Measurements from ENCODE around the gene ACVR1B.

Gene ACVR1B

DNA sequence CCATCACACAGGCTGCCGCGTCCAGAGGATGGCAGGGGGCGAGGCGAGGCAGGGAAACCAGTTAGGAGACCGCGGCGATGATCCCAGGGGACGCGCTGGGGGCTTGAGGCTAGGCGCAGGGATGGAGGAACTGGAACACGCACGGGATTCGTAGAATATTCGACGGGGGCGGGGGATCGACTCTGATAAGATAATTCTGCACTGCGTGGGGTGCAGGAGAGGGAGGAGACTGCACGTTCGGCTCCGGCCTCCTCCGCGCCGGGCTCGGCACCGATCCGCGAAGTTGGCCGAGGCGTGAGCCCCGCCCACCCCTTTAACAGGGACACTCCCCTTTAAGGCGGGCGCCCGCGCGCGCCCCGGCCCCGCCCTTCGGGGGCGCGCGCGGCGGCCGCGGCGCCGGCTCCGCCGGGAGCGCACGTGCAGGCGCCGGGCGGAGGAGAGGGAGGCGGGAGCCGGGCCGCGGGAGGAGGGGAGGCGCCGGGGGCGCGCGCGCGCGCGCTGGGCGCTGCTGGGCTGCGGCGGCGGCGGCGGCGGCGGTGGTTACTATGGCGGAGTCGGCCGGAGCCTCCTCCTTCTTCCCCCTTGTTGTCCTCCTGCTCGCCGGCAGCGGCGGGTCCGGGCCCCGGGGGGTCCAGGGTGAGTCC is at the start of gene ACVR1B:
Gene ACVR1B (plus strand): TSS at position 501 of the 644 bp plus-strand sequence. CDS start 45 bp downstream, at position 546.
- DNase-seq: peak; percentile 22

DNA sequence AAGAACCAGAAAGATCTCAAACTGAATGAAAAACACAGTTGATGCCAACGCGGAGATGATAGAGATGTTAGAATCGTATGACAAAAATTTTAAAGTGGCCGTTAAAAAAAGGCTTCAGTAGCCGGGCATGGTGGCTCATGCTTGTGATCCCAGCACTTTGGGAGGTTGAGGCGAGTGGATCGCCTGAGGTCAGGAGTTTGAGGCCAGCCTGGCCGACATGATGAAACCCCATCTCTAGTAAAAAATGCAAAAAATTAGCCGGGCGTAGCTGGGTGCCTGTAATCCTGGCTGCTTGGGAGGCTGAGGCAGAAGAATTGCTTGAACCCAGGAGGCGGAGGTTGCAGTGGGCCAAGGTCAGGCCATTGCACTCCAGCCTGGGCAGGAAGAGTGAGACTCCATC is 49.6 kb upstream of the ACVR1B start:
- DNase-seq: no peak

DNA sequence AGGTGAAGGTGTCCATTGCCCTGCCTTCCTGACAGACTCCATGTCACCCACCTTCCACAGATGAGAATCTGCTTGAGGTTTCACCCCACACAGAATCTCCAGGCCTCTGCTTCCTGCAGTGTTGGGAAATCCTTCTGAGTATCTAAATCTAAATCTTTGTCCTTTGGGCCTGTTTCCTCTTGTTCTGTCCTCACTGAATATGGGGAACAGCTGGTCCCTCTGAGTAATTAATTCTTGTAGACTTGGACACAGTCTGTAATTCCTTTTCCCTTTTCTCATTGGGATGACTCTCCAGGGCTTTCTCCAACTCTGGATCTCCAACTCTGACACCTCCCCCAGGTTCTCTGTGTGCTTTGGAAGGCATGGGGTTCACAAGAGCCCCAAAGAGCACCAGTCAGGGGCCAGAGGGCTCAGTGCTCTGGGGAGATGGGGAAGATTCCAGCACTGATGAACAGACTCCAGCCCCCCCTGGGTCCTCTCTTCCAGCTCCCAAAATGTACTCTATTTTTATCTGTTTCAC is 46.5 kb upstream of the ACVR1B start:
- peak; percentile 12 for DNase-seq

DNA sequence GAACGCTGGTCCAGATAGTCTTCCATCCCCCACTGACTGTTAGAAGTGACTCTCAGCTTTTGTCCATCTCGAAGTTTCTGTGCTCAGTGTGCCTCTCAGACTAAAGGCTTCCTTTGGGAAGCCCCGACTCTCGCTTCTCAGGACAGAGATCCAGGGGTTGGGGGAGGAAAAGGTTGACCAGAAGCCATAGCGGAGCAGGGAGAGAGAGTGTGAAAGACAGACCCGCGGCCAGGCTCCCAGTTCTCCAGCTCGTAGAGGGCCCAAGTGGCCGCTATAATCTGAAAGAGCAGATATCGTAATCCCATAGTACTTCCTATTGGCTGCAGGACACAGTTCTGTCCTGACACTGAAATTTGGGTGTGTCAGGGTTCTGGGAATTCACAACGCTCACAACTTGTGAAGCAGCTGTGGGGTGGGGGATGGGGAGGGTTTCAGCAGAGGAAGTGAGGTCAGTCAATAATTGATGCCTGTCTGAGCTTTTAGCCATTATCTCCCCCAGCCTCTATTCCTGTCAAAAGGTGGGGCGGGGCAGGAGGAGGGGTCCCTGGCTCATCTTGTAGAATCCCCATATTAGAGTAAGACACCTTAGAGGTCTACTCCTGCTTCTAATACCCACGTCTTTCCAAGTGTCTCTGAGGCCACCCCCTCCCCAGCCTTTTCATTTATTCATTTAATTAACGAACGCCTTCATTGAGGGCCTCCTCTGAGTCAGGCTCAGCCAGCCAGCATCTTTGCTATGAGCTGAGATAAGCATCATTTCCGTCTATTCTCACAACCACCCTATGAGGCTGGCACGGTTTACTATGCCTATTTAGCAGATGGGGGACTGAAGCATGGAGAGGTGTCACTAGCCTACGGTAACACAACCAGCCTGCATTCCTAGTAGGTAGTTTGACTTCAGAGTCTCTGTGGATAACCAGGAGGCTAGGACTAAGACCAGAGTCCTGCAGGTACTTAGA is 45.7 kb upstream of the ACVR1B start:
- DNase-seq: no peak

DNA sequence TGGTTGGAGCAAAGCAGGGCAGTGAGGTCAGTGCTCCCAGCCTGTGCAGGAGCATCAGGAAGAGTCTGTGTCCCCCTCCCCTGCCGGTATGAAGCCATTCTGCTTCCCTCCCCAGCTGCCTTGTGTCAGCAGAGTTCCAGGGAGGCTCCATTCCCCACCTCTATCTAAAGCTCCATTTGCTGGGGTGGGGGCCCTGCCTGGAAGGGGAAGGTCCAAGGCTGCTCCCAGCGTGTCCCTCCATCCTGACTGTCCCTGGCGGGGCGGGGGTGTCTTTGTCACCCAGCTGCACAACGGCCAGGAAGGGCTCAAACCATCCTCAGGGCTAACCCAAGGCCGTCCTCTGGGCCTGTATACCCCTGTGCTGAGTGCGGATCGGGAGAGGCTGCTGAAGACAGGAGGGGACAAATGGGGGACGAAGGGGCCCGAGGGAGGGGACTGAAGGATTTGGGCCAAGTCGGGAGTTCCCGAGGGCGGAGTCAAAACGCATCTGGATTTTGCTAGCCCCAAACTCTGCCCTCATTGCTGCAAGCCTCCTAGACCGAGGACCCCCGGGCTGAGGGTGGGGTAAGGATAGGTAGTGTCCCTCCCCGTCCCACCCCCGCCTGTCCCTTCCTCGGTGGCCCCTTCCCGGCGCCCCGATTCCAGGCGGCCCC is 44.9 kb upstream of the ACVR1B start:
- DNase-seq: no peak

DNA sequence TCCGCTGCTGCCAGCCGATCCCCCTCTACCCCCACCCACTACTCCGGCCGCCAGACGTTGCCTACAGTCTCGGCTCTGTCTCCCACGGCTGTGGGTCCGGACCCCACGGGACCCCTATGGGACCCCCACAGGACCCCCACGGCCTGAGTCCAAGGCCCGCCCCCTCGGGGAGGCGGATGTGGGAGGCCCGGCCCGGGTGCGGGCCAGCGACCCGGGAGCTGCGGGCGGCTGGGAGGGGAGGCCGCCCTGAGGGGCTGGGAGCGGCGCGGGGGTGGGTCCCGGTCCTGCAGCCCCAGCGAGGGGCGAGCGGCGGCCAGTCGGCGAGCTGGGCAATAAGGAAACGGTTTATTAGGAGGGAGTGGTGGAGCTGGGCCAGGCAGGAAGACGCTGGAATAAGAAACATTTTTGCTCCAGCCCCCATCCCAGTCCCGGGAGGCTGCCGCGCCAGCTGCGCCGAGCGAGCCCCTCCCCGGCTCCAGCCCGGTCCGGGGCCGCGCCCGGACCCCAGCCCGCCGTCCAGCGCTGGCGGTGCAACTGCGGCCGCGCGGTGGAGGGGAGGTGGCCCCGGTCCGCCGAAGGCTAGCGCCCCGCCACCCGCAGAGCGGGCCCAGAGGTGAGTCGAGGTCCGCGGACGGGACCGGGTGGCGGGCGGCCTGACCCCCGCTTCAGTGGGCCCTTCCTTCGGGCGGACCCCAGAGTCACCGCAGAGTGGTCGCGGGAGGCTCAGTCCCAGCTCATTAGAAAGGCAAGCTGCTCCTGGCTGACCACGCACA is 44.2 kb upstream of the ACVR1B start, which contains the start of gene ACVRL1:
Gene ACVRL1 (plus strand): TSS at position 422 of the 773 bp plus-strand sequence. CDS start 4,971 bp downstream, outside the sequence.
- no peak for DNase-seq

DNA sequence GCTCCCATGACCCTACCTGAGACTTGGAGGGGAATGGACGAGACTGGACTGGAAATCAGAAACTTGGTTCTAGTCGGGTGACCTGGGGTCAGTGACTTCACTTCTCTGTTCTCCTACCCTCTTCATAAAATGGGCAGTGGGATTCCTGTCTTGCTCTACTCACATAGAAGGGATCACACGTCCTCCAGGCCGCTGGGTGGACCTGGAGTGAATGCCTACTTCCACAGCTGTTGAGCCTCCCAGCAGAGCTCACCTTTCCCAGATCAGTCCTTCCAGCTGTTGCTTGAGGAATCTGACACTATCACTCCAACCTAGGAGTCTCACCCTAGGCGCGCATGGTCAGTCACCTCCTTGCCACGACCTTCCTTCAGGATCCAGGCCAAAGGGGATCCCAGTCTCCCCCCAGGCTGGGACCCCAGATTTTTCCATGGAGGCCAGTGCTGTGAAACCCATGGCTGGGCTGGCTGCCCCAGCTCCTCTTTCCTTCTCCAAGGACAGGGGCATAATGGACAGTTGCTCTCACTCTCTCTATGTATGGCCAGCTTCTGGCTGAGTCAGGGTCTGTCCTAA is 43.6 kb upstream of the ACVR1B start:
- no peak for DNase-seq

DNA sequence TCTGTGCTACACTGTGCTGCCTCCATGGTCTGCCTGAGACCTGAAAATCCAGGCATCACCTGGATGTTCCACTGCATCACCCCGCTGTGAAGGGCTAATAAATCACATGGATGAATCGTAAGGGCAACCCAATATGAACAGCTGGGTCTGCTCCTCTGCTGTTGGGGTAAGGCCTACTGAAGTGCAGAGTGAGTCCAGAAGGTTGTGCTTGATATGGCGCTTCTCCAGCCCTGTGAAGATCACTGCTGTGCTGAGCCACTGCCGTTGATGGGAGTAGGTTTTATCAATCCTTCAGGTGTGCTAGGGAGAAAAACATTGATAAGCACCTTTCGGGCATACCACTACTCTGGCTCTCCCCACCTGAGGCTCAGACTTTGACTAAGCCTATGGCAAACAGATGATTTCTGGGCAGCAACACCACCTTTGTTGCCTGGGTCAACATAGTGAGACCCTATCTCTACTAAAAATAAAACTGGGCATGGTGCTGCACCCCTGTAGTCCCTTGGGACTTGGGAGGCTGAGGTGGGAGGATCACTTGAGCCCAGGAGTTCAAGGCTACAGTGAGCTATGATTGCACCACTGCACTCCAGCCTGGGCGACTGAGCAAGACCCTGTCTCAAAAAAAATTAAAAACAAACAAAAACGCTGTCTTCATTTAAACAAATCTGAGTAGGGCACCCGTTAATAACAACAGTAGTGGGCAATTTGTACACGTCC is 42.5 kb upstream of the ACVR1B start:
- DNase-seq: no peak

DNA sequence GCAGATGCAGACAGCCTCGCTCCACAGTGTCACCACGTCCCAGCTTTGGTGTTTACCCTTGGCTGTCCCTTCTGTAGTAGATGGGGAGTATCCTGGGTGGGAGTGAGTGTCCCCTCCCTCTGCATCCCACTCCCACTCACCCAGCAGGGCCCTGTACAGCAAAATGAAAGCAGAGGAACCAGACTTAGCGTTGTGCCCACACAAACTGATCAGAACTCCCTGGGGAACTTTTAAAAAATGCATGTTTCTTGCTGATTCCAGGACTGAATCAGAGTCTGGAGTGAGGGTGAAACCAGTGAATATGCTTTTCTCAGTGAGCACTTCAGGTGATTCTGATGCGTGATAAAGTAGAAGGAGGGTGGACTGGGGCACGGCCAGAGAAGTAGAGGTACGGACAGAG is 41.3 kb upstream of the ACVR1B start:
- DNase-seq: no peak

DNA sequence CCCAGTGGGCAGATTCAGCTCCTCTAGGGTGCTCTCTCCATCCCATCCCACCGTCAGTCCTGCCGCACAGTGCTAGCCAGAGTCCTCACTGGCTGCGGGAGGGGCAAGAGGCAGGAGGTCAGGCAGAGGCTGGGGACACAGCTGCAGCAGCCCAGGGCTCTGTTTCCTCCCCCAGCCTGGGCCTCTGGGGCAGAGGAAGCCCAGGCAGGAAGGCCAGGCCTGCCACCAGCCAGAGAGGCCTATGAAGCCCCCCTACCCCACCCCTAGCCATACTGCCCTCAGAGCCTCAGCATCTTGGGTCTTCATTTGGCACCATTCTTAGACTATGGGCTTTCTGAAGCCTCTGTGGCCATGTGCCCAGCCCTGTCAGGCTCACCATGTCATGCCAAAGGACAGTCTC is 40.8 kb upstream of the ACVR1B start:
- no peak for DNase-seq

DNA sequence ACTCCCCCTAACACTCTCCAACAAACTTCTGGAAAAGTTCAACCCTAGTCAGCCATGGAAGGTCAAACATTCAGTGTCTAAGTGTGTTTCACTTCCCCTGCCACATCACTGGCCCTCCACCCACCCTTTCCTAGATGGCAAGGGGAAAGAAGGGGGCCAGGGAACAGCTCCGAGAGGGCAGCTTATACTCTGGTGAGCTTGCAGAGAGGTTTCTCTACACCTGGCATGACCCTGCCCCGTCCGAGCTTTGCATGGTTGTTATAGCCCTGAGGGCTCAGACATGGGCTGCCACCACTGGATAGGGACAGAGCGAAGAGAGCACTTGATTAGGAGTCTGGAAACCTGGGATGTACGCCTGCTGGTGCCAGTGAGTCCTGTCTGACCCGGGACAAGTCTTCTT is 40.2 kb upstream of the ACVR1B start:
- no peak for DNase-seq

DNA sequence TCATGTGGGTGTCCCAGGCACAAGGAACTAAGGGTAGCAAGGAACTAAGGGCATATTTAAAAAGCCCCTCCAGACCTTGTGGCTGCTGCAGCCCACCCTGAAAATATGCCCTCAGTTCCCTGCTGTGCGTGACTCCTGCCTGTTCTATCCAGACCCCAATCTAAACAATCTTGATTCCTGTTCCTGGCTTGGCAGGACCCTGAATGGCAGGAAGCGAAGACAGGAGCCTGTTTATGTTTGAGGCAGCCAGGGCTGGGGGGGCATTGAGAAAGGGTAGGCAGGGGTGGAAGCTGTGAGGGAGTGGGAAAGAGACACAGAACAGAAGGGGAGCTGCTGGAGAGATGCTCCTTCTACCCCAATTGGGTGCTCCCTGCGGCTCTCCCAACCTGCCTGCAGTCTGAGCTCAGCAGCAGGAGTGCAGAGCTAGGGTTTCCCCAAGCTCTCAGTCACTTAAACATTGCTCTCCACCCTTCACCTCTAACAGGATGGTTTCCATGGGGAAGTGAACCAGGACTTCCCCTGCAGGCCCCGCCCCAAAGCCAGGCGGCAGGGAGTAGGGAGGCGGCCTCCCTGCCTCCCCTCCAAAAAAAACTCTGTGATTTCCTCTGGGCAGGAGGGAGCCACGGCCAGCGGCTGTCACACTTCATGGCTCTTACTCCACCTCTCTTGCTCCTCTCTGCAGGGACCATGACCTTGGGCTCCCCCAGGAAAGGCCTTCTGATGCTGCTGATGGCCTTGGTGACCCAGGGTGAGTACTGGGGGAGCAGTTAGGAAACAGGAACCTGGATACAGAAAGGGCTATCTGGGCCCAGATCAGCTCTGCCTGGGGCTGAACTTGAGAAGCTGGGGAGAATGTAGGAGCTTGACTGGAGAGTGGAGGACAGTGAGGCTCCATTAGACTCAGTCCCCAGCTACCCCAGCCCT is 39.4 kb upstream of the ACVR1B start:
- no peak for DNase-seq

DNA sequence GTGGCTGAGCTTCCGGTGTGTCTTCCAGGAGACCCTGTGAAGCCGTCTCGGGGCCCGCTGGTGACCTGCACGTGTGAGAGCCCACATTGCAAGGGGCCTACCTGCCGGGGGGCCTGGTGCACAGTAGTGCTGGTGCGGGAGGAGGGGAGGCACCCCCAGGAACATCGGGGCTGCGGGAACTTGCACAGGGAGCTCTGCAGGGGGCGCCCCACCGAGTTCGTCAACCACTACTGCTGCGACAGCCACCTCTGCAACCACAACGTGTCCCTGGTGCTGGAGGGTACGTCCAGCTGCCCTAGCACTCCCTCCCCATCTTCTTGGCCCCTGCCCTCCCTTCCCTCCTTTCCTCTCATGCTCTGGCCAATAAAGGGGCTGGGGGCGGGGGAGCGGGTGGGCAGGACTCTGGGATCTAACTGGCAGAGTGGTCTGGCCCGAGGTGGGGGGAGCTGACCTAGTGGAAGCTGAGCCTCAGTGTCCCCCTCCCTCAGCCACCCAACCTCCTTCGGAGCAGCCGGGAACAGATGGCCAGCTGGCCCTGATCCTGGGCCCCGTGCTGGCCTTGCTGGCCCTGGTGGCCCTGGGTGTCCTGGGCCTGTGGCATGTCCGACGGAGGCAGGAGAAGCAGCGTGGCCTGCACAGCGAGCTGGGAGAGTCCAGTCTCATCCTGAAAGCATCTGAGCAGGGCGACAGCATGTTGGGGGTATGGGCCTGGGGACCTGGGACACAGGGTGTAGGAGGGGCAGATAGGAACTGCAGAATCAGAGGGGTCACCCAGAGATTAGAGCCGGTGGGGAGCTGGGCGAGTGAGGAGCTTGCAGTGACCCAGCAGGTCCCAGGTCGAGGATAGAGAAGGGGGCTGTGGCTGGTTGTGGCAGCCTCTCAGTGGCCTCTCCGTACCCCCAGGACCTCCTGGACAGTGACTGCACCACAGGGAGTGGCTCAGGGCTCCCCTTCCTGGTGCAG is 38.1 kb upstream of the ACVR1B start:
- no peak for DNase-seq

DNA sequence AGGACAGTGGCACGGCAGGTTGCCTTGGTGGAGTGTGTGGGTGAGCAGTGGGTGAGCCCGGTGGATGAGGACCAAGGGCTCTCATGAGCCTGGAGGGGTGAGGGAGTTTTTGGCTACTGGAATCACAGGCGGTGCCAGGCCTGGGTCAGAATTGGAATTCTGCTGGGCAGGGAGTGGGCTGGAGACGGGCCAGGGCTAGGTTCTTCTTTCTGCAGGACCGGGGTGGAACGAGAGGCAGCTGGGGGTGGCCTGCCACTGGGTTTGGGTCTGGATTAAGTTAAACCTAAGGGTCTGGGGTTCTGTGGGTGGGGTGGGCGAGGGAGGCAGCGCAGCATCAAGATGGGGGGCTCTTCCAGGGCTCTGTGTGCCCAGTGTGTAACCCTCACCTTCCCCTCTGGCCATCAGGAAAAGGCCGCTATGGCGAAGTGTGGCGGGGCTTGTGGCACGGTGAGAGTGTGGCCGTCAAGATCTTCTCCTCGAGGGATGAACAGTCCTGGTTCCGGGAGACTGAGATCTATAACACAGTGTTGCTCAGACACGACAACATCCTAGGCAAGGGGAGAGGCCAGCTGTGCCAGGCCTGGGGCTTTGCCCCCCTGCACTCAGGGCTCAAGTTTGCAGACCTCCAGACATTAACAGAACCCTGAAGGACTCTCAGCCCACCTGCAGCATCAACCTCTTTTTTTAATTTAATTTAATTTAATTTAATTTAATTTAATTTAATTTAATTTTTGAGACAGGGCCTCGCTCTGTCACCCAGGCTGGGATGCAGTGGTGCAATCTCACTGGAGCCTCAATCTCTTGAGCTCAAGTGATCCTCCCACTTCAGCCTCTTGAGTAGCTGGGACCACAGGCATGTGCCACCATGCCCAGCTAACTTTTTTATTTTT is 37.2 kb upstream of the ACVR1B start:
- DNase-seq: no peak

DNA sequence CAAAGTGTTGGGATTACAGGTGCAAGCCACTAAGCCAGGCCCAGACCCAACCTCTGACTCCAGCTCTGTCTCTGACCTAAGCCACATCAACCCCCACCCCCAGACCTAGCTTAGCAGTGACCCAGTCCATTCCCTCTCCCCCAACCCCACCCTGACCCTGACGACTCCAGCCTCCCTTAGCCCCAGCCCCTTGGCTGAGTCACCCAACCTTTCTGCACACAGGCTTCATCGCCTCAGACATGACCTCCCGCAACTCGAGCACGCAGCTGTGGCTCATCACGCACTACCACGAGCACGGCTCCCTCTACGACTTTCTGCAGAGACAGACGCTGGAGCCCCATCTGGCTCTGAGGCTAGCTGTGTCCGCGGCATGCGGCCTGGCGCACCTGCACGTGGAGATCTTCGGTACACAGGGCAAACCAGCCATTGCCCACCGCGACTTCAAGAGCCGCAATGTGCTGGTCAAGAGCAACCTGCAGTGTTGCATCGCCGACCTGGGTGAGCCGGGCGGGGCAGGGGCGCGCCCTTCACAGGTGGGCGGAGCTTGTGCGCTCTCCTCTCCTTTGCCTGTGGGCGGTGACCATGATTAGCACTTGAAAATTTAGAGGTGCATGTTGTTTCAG is 36.4 kb upstream of the ACVR1B start:
- no peak for DNase-seq

DNA sequence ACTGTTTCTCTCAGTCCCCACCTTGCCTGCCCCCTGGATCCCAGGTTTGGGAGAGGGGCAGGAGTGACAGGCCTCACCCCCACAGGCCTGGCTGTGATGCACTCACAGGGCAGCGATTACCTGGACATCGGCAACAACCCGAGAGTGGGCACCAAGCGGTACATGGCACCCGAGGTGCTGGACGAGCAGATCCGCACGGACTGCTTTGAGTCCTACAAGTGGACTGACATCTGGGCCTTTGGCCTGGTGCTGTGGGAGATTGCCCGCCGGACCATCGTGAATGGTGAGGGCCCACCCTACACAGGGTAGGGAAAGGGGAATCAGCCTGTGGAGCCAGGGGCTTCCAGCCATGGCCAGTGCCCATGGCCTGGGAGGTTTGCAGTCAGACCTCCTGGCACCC is 35.5 kb upstream of the ACVR1B start:
- DNase-seq: no peak

DNA sequence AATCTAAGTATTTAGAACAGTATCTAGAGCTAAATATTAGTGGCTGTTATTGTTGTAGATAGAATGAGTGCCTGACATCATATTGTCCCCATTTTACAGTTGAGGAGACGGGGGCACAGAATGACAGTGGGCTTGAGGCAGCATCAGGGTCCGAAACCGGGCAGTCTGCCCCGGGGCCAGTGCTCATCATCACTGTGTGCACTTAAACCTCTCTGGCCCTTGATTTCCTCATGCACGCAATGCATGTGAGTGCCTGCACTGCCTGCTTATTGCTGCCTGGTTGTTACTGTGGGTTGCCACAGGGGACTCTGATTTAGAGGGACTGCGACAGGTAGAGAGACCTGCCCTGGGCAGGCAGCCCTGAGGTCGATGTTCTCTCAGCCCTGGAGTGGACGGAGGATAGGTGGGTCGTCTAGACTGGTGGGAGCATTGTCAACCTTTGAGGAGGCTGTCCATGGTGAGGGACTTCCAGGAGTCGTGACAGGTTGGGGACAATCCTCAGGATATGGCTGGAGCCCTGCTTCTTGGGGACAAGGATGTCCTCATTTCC is 34.4 kb upstream of the ACVR1B start:
- DNase-seq: no peak
